GM18907 (cell line): ENCODE results near the gene IL1R1.
"Not testable (repeated sequence)": the region's sequence is repeated elsewhere in the genome, so short reads cannot be mapped to it uniquely, and the experiment has no call there.

Experiments
- ATAC-seq: cut with Tn5 transposase; IDR thresholded peaks from one replicate; pipeline ENCODE4 v1.9.1; 2021; ENCODE audit warnings: mild to moderate bottlenecking, moderate library complexity; ENCODE audit not compliant: unreplicated experiment

IL1R1 gene

GRCh38 chr2:102141970-102142828 lies at the start of gene IL1R1:
Gene IL1R1 (plus strand): TSS chr2:102142746. CDS start chr2:102157725, 14,979 bp downstream.
- ATAC-seq, result no peak

DNA sequence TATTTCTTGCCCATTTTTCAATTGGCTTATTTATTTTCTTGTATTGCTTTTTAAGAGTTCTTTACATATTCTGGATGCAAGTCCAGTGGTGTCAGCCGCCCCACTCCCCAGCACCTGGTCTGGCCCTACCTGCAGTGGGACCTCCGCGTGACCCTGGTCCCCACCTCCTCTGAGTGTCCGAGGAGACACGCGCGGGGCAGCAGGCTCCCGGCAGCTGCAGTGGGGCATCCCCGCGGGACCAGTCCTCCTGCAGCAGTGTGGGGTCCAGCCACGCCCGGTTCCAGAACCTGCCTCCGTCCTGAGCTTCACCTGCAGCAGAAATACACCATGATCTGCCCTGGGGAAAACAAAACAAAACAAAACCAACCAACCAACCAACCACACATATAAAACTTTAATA lies 48.9 kb upstream of the IL1R1 start:
- ATAC-seq, result no peak

- no peak for ATAC-seq
Observed at GRCh38 chr2:102094917-102095316, 47.6 kb upstream of the IL1R1 start.

DNA sequence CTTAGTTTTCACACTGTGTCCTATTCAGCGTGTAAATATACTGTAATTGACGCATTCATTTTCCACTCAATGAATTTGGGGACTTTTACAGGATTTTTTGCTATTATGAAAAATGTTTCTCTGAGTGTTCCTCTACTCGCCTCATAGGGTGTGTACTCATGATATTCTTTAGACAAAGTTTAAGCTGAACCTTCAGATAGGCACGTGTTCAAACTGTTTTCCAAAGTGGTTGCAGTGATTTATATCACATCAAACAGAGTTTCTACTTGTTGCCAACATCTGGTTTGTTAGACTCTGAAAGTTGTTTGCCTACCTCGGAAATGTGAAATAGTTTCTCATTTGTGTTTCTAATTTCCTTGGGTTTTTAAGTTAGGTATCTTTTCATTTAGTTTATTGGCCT lies 46.4 kb upstream of the IL1R1 start:
- no peak for ATAC-seq

GRCh38 chr2:102098756-102099155 lies 43.8 kb upstream of the IL1R1 start:
- ATAC-seq, result no peak

DNA sequence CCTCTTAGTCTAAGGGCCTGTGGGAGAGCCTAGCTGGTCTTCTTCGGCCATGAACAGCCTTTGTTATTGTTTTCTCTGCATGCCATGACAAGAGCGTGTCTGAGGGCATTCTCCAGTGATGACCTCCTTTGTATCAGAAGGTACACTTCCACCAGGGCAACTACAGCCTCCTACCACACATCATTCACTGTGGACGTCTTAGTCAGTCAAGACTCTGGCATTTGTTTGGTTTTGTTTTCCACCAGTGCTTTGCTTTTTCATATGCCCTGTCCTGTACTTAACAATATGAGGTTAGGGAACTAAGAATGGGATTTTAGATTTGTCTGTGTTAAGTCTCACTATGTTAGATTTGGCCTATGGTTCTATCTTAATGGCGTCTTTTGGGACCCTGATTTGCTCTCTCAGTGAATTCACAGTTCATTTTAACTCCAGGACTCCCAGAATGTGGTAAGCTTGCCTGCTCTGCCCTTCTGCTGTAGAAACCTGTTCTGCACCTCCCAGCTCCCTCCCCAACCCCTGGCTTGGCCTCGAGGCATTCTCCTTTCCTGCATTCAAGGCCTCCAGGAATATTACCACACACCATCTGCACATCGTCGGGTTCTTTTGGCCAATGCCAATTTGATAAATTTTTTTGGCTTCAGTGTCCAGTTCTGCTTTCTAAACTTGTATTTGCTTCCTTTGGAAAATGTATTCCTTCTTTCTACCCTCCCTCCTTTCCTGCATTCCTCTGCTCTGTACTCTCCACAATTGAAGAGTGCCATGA lies 42.8 kb upstream of the IL1R1 start:
- ATAC-seq, result no peak

DNA sequence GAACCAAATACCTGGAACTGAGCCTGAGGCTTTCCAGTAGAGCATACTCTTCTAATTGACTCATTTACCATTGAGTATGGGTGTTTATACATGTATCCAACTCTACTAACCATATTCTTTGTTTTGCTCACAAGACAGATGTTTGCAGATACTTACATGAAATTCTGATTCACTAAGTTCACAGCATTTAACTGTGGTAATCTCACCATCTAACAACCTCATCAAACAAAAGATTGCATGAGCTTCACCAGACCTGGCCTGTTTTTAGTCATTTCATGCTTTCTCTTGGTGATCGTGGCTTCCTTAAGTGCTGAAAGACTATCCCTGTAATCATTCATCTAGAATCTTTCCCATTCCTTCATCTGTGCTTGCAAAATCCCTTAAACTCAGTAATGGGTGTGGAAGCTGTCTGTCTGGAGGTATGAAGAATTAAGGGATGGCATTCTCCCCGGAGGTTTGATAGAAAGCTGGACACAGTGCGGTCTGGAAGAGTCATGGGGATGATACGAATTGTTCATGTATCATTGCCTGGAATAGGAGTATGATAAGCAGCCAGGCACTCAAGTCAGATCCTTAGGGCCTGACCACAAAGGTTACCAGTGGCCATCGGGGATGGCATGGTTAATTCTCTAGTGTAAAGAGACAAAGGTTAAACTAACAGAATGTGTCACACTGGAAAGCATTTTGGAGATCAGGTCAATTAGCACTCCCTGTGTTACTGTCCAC lies 42.0 kb upstream of the IL1R1 start:
- no peak for ATAC-seq

DNA sequence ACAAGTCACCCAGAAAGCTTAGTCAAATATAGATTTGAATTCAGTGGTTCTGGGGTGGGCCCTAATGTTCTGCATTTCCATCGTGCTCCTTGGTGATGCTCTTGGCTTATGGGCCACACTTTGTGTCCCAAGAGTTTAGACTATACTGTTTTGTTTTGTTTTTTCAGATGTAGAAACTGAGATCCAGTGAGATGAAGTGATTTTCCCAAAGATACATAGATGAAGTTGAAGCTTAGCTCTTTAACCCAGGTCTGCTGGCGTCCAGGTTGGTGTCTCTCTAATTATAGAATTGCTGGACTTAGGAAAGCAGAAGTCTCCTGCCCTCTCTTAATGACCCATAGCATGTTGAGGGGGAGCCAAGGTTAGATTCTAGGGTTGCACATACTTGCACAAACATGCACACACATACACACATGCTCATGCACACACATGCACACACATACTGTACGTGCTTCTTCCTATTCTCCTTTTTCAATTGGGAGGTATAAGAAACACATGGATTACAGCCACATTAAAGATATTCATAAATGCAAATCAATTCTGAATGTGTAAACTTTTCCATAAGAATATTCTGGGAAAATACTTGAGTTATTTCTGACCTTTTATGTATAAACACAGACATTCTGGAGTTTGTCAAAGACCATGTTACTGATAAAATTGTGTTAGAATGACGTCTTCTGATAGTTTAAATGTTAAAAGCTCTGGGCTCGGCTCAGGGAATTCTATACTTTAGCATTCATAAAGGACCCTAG lies 41.3 kb upstream of the IL1R1 start:
- ATAC-seq, result no peak

DNA sequence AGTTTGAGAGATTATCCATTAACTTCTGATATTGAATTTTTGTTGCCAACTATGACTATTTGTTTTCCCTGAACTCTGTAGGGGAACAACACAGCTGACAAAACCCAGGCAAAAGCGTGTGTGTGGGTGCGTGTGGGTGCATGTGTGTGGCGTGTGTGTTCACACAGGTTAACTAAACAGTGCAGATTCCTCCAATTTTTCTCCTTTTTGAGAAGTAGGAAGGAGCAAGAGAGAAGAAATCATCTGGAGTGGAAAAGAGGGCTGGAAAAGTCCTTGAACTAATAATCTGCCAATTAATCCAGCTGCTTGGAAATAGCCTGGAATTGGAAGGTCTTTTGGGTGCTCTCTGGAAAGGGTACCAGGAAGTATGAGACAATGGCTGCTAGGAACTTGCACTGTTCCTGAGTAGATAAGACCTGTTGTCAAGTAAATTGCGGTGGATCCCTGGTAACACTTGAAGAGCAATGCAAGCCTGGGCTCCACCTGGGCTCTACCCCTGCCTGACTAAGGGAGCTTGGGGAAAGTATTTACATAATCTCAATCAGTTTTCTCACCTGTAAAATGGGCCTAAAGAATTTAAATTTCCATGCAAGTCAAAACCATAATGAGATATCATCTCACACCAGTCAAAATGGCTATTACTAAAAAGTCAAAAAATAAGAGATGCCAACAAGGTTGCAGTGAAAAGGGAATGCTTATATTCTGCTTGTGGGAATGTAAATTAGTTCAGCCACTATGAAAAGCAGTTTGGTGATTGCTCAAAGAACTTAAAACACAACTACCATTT lies 40.5 kb upstream of the IL1R1 start:
- no peak for ATAC-seq

DNA sequence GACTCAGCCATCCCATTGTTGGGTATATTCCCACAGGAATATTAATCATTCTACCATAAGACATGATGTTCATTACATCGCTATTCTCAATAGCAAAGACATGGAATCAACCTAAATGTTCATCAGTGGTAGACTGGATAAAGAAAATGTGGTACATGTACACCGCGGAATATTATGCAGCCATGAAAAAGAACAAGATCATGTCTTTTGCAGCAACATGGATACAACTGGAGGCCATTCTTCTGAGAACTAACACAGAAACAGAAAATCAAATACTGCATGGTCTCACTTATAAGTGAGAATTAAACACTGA lies 40.0 kb upstream of the IL1R1 start:
- ATAC-seq, result not testable (repeated sequence)

GRCh38 chr2:102103284-102103683 lies 39.3 kb upstream of the IL1R1 start:
- ATAC-seq, result no peak

GRCh38 chr2:102103992-102104871 lies 38.3 kb upstream of the IL1R1 start:
- peak; percentile 85 for ATAC-seq

DNA sequence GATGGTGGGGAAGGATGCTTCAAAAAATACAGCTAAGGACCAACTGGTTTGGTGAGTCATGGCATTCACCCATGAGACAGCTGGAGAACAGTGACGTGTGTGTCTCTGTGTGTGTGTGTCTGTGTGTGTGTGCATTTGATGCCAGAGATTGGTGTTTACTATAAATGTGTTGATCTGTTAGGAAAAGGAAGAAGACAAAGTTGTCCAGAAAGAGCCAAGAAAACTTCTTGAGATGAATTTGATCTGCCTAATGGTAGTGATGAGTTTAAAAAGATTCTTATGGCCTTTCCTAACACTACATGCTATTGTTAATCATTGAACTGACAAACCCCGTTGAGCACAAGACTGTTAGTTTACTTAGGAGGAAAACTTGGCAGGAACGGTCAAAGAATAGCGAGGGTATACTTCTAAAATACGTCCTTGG lies 36.4 kb upstream of the IL1R1 start:
- no peak for ATAC-seq

DNA sequence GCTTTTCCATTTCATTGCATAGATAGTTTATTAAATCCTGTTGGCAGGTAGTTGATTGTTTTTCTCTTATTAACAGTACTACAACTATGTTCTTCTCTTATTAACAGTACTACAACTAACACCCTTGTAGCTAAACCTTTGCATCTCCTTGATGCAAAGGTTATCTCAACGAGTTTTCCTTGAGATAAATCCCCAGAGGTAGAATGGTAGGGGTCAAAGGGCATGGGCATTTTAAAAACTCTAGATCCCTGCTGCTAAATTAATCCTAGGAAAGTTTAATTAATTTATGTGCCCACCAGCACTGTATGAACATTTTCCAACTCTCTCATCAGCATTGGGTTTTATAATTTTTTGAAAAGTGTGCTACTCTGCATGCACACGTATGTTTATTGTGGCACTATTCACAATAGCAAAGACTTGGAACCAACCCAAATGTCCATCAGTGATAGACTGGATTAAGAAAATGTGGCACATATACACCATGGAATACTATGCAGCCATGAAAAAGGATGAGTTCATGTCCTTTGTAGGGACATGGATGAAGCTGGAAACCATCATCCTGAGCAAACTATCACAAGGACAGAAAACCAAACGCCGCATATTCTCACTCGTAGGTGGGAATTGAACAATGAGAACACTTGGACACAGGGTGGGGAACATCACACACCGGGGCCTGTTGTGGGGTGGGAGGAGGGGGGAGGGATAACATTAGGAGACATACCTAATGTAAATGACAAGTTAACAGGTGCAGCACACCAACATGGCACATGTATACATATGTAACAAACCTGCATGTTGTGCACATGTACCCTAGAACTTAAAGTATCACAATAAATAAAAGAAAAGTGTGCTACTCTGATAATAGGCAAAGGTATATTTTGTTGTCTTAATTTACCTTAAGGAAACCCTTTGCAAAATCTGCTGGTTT lies 35.5 kb upstream of the IL1R1 start:
- not testable (repeated sequence) for ATAC-seq

DNA sequence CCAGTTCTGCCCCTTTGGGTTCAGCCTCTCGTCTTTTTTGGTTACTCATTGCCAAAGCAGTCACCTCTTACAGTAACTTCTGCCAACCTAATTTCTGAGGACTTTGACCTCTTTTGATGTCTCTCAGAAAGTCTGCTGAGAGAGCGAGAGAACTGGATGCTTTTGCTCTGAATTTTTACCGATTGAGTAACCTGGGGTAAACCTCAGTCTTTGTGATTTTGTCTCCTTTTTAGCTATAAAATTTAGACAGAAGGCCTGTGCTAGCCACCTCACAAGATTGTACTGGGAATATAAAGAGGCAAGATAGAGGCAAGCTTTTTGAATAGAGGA lies 34.8 kb upstream of the IL1R1 start:
- no peak for ATAC-seq

GRCh38 chr2:102109016-102109415 lies 33.5 kb upstream of the IL1R1 start:
- no peak for ATAC-seq

DNA sequence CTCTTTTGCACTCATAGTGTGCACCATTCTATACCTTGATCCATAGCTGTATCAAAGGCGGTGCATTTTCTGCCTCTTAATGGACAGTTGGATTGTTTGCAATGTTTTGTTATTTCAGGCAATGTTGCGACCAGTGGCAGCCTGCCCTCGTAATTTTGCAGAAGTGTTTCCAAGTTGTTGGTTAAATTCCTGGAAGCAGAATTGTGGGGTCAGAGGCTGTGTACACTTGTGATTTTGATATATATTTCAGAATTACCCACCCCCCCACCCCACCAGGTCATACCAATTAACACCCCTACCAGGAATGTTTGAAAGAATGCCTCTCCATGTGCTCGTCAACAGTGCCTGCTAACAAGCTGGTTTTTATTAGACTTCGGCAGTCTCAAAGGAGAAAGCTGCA lies 32.4 kb upstream of the IL1R1 start:
- ATAC-seq, result no peak
